Endothelial cell of umbilical vein (primary cell): ENCODE measurements around the gene ITPKC. TPM values are rescaled to one million over a fixed set of nuclear protein-coding genes. Genes with fewer than 3 reads are reported as not detected.

ENCODE experiments used
- BruUV-seq: library from RNA; stranded (reverse); fragments of 400-500 nt; replicated peaks from 2 replicates; lab custom pipeline; 2021; lab: Mats Ljungman, UMichigan
- CTCF ChIA-PET: fragments of 300-600, 350-600 bp; sonication (Branson Sonifier 250); formaldehyde crosslinking; loops from one replicate; lab custom pipeline; 2021; ENCODE audit warnings: antibody characterized with exemption, inconsistent platforms; lab: Charles Lee
- POLR2A ChIA-PET: fragments of 300-600, 350-600 bp; sonication (Branson Sonifier 250); formaldehyde crosslinking; loops from one replicate; lab custom pipeline; 2021; ENCODE audit warnings: antibody characterized with exemption, inconsistent platforms; lab: Charles Lee
- DNase-seq: peaks from one replicate; pipeline ENCODE4 v3.0.0-alpha.2; 2011; ENCODE audit warnings: low read depth, low spot score
- FAIRE-seq: peaks from 2 replicates; lab custom pipeline; 2011; peaks lifted over from hg19 to GRCh38; lab: Jason Lieb, UNC
- H2AFZ ChIP-seq: 2 replicates; pipeline ENCODE4 v1.6.0; 2012; ENCODE audit warnings: low read depth, low read length, control low read depth, inconsistent platforms
- H3K27ac ChIP-seq: 2 replicates; pipeline ENCODE4 v1.5.1; 2011; ENCODE audit warnings: low read depth, mild to moderate bottlenecking, control low read depth, low read length, moderate library complexity; ENCODE audit not compliant: insufficient read depth
- H3K27me3 ChIP-seq, 2 experiments: 2 replicates each; pipeline versions ENCODE4 v1.6.0 to v1.6.1; 2011; ENCODE audit warnings: low read length in 2 of 2, mixed read lengths in 1 of 2; ENCODE audit not compliant: control insufficient read depth in 2 of 2, insufficient read depth in 2 of 2
- H3K36me3 ChIP-seq, 2 experiments: 2 replicates in 1 of 2; 3 replicates in 1 of 2; pipeline ENCODE4 v1.5.1; 2011; ENCODE audit warnings: low read length in 2 of 2, mild to moderate bottlenecking in 1 of 2, moderate library complexity in 1 of 2; ENCODE audit not compliant: control insufficient read depth in 2 of 2, insufficient read depth in 2 of 2; ENCODE audit errors: extremely low read depth in 1 of 2
- H3K4me1 ChIP-seq: 3 replicates; pipeline ENCODE4 v1.5.1; 2011; ENCODE audit warnings: mild to moderate bottlenecking, low read length; ENCODE audit not compliant: control insufficient read depth, insufficient read depth; ENCODE audit errors: extremely low read depth
- H3K4me2 ChIP-seq: 2 replicates; pipeline ENCODE4 v1.6.1; 2011; ENCODE audit warnings: low read length, control low read depth, mixed read lengths; ENCODE audit not compliant: insufficient read depth
- H3K4me3 ChIP-seq, 3 experiments: fragments of 200-600 bp in 1 of 3; sonication (generic), shearing (Covaris generic) in 1 of 3; replicated peaks in 1 of 3; 2 replicates each; pipeline ENCODE4 v1.5.1; 2011 to 2016; ENCODE audit warnings: control low read depth in 3 of 3, low read length in 3 of 3, mild to moderate bottlenecking in 2 of 3, inconsistent platforms in 1 of 3, low read depth in 1 of 3, moderate library complexity in 1 of 3; ENCODE audit not compliant: insufficient read depth in 1 of 3
- H3K79me2 ChIP-seq: 2 replicates; pipeline ENCODE4 v1.6.0; 2012; ENCODE audit warnings: low read length, inconsistent platforms; ENCODE audit not compliant: control insufficient read depth, insufficient read depth
- H3K9ac ChIP-seq: replicated peaks from 2 replicates; pipeline ENCODE3; 2011; ENCODE audit warnings: low read length, control low read depth; ENCODE audit not compliant: insufficient read depth; ENCODE audit errors: extremely low read depth
- H3K9me1 ChIP-seq: replicated peaks from 3 replicates; pipeline ENCODE4 v1.6.0; 2011; ENCODE audit warnings: mild to moderate bottlenecking, low read length; ENCODE audit not compliant: control insufficient read depth, insufficient read depth; ENCODE audit errors: extremely low read depth
- H3K9me3 ChIP-seq: replicated peaks from 2 replicates; pipeline ENCODE4 v1.5.1; 2012; ENCODE audit warnings: low read length, inconsistent platforms; ENCODE audit not compliant: control insufficient read depth, insufficient read depth
- H4K20me1 ChIP-seq: replicated peaks from 2 replicates; pipeline ENCODE3; 2011; ENCODE audit warnings: mild to moderate bottlenecking, low read length; ENCODE audit not compliant: control insufficient read depth, insufficient read depth; ENCODE audit errors: extremely low read depth
- EZH2 ChIP-seq: IDR thresholded peaks from 2 replicates; pipeline ENCODE4 v1.6.1; 2012; ENCODE audit warnings: borderline replicate concordance, low read depth, mild to moderate bottlenecking, moderate library complexity, low read length, inconsistent platforms; ENCODE audit not compliant: severe bottlenecking
- FOS ChIP-seq: IDR thresholded peaks from 2 replicates; pipeline ENCODE4 v1.6.1; 2011; ENCODE audit warnings: mild to moderate bottlenecking, low read length, moderate library complexity, borderline replicate concordance; ENCODE audit not compliant: insufficient read depth
- GATA2 ChIP-seq: IDR thresholded peaks from 2 replicates; pipeline ENCODE4 v1.7.0; 2011; ENCODE audit warnings: low read depth, mild to moderate bottlenecking, moderate library complexity, mixed read lengths, low read length; ENCODE audit not compliant: insufficient read length, insufficient read depth
- JUN ChIP-seq: IDR thresholded peaks from 2 replicates; pipeline ENCODE4 v1.6.1; 2011; ENCODE audit warnings: borderline replicate concordance, low read depth; ENCODE audit not compliant: insufficient read length, insufficient read depth
- MYC ChIP-seq: IDR thresholded peaks from one replicate; pipeline ENCODE4 v1.6.1; 2011; ENCODE audit warnings: mild to moderate bottlenecking, low read depth, low read length
- POLR2A ChIP-seq: IDR thresholded peaks from 2 replicates; pipeline ENCODE4 v1.6.1; 2012; ENCODE audit warnings: low read depth, mild to moderate bottlenecking, control low read depth, low read length
- POLR2AphosphoS5 ChIP-seq: IDR thresholded peaks from 2 replicates; pipeline ENCODE4 v1.6.1; 2012; ENCODE audit warnings: low read depth, mild to moderate bottlenecking, control low read depth, low read length, moderate library complexity; ENCODE audit not compliant: insufficient read depth
- dilution Hi-C: fragments of 300-500 bp; cut with MboI; formaldehyde crosslinking; loops from one replicate; pipeline ENCODE4 v1.15.0; 2019; ENCODE audit warnings: low sequenced_read_pairs; ENCODE audit not compliant: extremely low pct_ligation_motif_present
- intact Hi-C: fragments of 100-400 bp; cut with micrococcal nuclease; formaldehyde crosslinking; loops from one replicate; pipeline ENCODE4 v1.10.0; 2022
- polyA plus RNA-seq, 4 experiments: library from polyadenylated mRNA; depleted of rRNA in 3 of 4; stranded (reverse) in 3 of 4; unstranded in 1 of 4; fragments of >200 nt; gene quantifications; 2 replicates each; pipeline versions ENCODE4 v1.2.1 to v1.2.3, GENCODE V29; 2011 to 2012; ENCODE audit warnings: missing spikeins in 1 of 4
- total RNA-seq: library from RNA; stranded (reverse); gene quantifications from 2 replicates; pipeline ENCODE4 v1.2.3, GENCODE V29; 2021
- TF ChIP-seq, protein P1 (sequence below), 2 donors: IDR thresholded peaks; 1 replicate in 1 of 2; 2 replicates in 1 of 2; pipeline ENCODE4 v1.5.1; 2011; ENCODE audit warnings: low read length in 2 of 2, mild to moderate bottlenecking in 2 of 2, moderate library complexity in 2 of 2, control low read depth in 1 of 2, inconsistent platforms in 1 of 2, low read depth in 1 of 2; ENCODE audit not compliant: insufficient read depth in 1 of 2; ENCODE audit errors: extremely low read depth in 1 of 2
- TF ChIP-seq, protein P2 (sequence below): IDR thresholded peaks from 2 replicates; pipeline ENCODE4 v1.6.1; 2011; ENCODE audit not compliant: insufficient read depth, insufficient read length

ITPKC gene
- total and polyA plus RNA-seq, 2 donors (not counting 3 experiments of a cell fraction or from before 2014, with no cell fraction given) = 7.3 to 16.1 TPM

DNA sequence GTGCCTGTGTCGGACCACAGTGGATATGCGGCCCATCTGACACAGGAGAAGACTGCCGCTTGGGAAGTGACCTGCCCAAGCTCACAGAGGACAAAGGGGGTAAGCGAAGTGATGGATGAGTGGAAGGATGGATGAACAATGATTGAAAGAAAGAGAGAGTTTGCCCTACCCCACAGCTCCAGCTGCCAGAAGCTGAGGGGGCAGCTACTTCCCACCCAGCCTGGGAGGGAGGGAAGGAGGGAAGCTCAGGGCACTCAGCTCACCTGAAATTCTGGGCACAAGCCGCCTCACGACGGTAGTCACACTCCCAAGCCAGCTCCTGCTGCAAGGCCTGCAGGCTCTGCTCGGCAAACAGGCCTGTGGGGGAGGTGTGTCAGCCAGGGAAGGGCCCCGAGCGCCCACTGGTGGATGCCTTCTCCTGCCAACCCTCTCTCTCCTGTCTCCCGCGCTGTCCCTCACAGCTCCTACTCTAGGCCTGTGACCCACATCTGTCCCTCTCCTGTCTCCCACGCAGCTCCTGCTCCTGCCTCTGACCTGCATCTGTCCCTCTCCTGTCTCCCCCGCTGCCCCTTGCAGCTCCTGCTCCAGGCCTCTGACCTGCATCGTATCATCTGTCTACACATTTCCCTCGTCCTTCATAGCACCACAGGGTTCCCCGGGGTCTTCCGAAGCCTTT lies 14.4 kb upstream of the ITPKC start:
- TF ChIP-seq, protein P1, sequence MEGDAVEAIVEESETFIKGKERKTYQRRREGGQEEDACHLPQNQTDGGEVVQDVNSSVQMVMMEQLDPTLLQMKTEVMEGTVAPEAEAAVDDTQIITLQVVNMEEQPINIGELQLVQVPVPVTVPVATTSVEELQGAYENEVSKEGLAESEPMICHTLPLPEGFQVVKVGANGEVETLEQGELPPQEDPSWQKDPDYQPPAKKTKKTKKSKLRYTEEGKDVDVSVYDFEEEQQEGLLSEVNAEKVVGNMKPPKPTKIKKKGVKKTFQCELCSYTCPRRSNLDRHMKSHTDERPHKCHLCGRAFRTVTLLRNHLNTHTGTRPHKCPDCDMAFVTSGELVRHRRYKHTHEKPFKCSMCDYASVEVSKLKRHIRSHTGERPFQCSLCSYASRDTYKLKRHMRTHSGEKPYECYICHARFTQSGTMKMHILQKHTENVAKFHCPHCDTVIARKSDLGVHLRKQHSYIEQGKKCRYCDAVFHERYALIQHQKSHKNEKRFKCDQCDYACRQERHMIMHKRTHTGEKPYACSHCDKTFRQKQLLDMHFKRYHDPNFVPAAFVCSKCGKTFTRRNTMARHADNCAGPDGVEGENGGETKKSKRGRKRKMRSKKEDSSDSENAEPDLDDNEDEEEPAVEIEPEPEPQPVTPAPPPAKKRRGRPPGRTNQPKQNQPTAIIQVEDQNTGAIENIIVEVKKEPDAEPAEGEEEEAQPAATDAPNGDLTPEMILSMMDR (IDR thresholded peaks at IDR 0.05; ENCODE audit: extremely low read depth in 1 of 2, insufficient read depth in 1 of 2, low read depth in 1 of 2, low read length in 2 of 2) = peak in 1 of 2 donors; percentile 12
- no peak for TF ChIP-seq FOS
- DNase-seq (no peak), FAIRE-seq (no peak)
- no peak overlapping the region for H3K9ac ChIP-seq
- dilution Hi-C loops (no loop called here), intact Hi-C loops (no loop called here)
- H2AFZ ChIP-seq = no peak overlapping the region
- H3K27ac ChIP-seq = no peak overlapping the region
- POLR2A ChIA-PET = no interaction called here
- no peaks in the 10 kb centered on the region for H3K9me1 ChIP-seq
- no TSS peak for BruUV-seq
- H3K4me2 ChIP-seq = no peak overlapping the region
- no peaks in the 10 kb centered on the region for H3K4me1 ChIP-seq
- no peak overlapping the region for H3K4me3 ChIP-seq
- peaks cover 0 to 9% of the 10 kb centered on the region in 2 experiments for H3K36me3 ChIP-seq
- no peaks in the 10 kb centered on the region for H4K20me1 ChIP-seq
- CTCF ChIA-PET = interaction anchor here (0.7 to 1.0 kb wide), 2 partner anchors 12 to 34 kb away, joined by 3 read pairs; partner anchors contain the start of gene NUMBL
- no peaks in the 10 kb centered on the region for H3K79me2 ChIP-seq
- no peaks in the 10 kb centered on the region for H3K27me3 ChIP-seq
- no peaks in the 10 kb centered on the region for H3K9me3 ChIP-seq

DNA sequence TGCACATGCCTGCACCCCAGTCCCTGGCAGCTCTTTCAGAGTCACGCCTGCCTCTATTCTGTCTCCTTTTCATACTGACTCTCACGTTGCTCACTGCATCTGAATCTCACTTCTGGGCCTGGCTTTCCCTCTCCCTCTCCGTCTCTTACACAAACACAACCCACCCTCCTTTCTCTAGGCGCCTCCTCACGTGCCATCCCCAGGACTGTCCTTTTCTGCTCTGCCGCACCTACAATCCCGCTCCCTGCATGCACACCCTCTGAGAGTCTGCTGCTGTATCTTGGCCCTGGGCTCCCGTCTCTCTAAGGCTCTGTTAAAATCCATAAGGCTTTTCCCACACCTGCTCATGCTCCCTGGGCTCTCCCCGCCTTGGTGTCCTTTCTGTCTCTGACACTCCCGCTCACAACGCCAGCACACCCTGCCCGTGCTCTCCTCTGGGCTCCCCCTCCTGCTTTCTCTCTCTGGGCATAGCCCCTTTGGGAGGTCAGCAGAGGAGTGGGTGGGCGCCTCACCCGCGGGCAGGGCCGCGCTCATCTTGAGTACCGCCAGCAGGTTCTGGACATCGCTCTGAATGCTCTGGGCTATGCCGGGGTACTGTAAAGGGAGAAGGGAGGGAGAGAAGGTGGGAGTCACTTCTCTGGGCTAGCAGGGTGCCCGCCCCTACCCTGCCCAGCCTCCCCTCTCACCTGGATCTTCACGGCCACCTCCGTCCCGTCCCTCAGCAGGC lies 13.7 kb upstream of the ITPKC start:
- intact Hi-C loops = no loop called here
- Histone ChIP-seq H4K20me1 (no peaks in the 10 kb centered on the region), H3K4me3 (no peak overlapping the region), H3K36me3 (peaks cover 0 to 10% of the 10 kb centered on the region in 2 experiments), H3K4me2 (no peak overlapping the region), H3K27me3 (no peaks in the 10 kb centered on the region), H3K9me1 (no peaks in the 10 kb centered on the region), H3K9me3 (no peaks in the 10 kb centered on the region), H3K79me2 (no peaks in the 10 kb centered on the region), H3K27ac (no peak overlapping the region), H3K9ac (no peak overlapping the region), H2AFZ (no peak overlapping the region), H3K4me1 (no peaks in the 10 kb centered on the region)
- BruUV-seq = no TSS peak
- CTCF ChIA-PET = interaction anchor here (1.0 kb wide), 1 partner anchor 12 kb away, joined by 3 read pairs; the partner anchor contains the start of gene NUMBL
- POLR2A ChIA-PET = interaction anchor here (0.7 kb wide), 1 partner anchor 49 kb away, joined by 4 read pairs; no protein-coding TSS in a partner anchor
- TF ChIP-seq, protein P2, sequence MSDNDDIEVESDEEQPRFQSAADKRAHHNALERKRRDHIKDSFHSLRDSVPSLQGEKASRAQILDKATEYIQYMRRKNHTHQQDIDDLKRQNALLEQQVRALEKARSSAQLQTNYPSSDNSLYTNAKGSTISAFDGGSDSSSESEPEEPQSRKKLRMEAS = no peak
- TF ChIP-seq POLR2AphosphoS5 (no peak), JUN (no peak), POLR2A (no peak), EZH2 (no peak), MYC (no peak), GATA2 (no peak), FOS (no peak)
- TF ChIP-seq, protein P1 (IDR thresholded peaks at IDR 0.05; ENCODE audit: extremely low read depth in 1 of 2, insufficient read depth in 1 of 2, low read depth in 1 of 2, low read length in 2 of 2) = no peak
- dilution Hi-C loops = no loop called here
- no peak for FAIRE-seq
- DNase-seq = no peak
